Stomach (tissue), 9 donors: Measurements from ENCODE around the gene DMRTB1. TPM values are rescaled to one million over a fixed set of nuclear protein-coding genes. Genes with fewer than 3 reads are reported as not detected.

Experiments used
- DNase-seq, 2 donors: peaks; one replicate each; pipeline versions ENCODE4 v3.0.0 to v3.0.0-alpha.2; 2013 to 2019
- H3K27ac ChIP-seq, 5 donors: fragments of 200-600 bp in 4 of 5; sonication (generic) in 4 of 5; one replicate each; pipeline ENCODE4 v1.5.1; 2013 to 2019; ENCODE audit warnings: mild to moderate bottlenecking in 1 of 5, moderate library complexity in 1 of 5
- H3K27me3 ChIP-seq, 3 donors: fragments of 200-600 bp; sonication (generic); one replicate each; pipeline ENCODE4 v1.5.1; 2017 to 2019; ENCODE audit warnings: mixed run types in 1 of 3
- H3K36me3 ChIP-seq, 4 donors: fragments of 200-600 bp; sonication (generic); 1 replicate in 3 of 4; 2 replicates in 1 of 4; pipeline ENCODE4 v1.5.1; 2016 to 2019
- H3K4me1 ChIP-seq, 4 donors: fragments of 200-600 bp; sonication (generic); one replicate each; pipeline ENCODE4 v1.5.1; 2016 to 2019
- H3K4me3 ChIP-seq, 4 donors: fragments of 200-600 bp; sonication (generic) in 3 of 4; one replicate each; pipeline ENCODE4 v1.5.1; 2016 to 2019; ENCODE audit warnings: mild to moderate bottlenecking in 1 of 4
- H3K9me3 ChIP-seq, 4 donors: fragments of 200-600 bp; sonication (generic); one replicate each; pipeline ENCODE4 v1.5.1; 2016 to 2019
- CTCF ChIP-seq, 7 experiments: fragments of 450-650 bp in 4 of 7; fragments of 200-600 bp in 3 of 7; sonication (generic) in 3 of 7; IDR thresholded peaks; one replicate each; pipeline ENCODE4 v1.5.1; 2016 to 2019; ENCODE audit warnings: antibody characterized with exemption in 7 of 7, control low read depth in 2 of 7, mild to moderate bottlenecking in 1 of 7
- EP300 ChIP-seq: sonication (generic); formaldehyde crosslinking; IDR thresholded peaks from one replicate; pipeline ENCODE4 v1.6.1; 2017; ENCODE audit warnings: antibody characterized with exemption
- POLR2A ChIP-seq, 4 donors: fragments of 450-650 bp; IDR thresholded peaks; one replicate each; pipeline ENCODE4 v1.6.1; 2016; ENCODE audit warnings: antibody characterized with exemption in 4 of 4, control low read depth in 2 of 4, mild to moderate bottlenecking in 1 of 4, moderate library complexity in 1 of 4
- POLR2AphosphoS5 ChIP-seq, 3 donors: sonication (generic); formaldehyde crosslinking; IDR thresholded peaks; one replicate each; pipeline ENCODE4 v1.6.1; 2016; ENCODE audit warnings: antibody characterized with exemption in 3 of 3
- WGBS, 5 donors: extraction: QIAGEN DNeasy Blood & Tissue Kit in 3 of 5; methylation state at CpG; one replicate each; pipeline versions ENCODE4 v1.1.5 to v1.1.7; 2013 to 2018; 5-methylcytosine and 5-hydroxymethylcytosine counted together
- intact Hi-C: fragments of 100-400 bp; cut with DNase I; formaldehyde crosslinking; loops from one replicate; pipeline ENCODE4 v1.15.1; 2023; ENCODE audit warnings: low total_unique reads
- polyA plus RNA-seq, 3 donors: library from polyadenylated mRNA; stranded (reverse); fragments of 200-250 nt; gene quantifications; one replicate each; pipeline ENCODE4 v1.2.3, GENCODE V29; 2013
- total RNA-seq, 5 donors: library from RNA; depleted of rRNA; stranded (reverse); fragments of >200 nt; gene quantifications; one replicate each; pipeline versions ENCODE4 v1.1.0 to v1.2.3, GENCODE V29; 2014 to 2016
- donor health status: healthy with polysubstance abuse.
- donor health status: Bipolar disorder and iron deficiency.
- donor health status: healthy.

DMRTB1 gene
- total and polyA plus RNA-seq, 8 donors, result not detected

- no peak overlapping the region for H3K4me3 ChIP-seq
- WGBS, 5 donors, result 83 to 90% (median 88%) methylated on average over 8 to 13 of the region's 13 CpGs
- no peak overlapping the region for H3K27ac ChIP-seq
- peaks cover 0 to 23% (median 0%) of the 10 kb centered on the region in 4 donors for H3K4me1 ChIP-seq
- no peak for DNase-seq
- TF ChIP-seq EP300 (no peak), CTCF (IDR thresholded peaks at IDR 0.05) (no peak), POLR2AphosphoS5 (IDR thresholded peaks at IDR 0.05) (no peak), POLR2A (IDR thresholded peaks at IDR 0.05) (no peak)
- H3K27me3 ChIP-seq, result peaks cover 0 to 18% (median 9%) of the 10 kb centered on the region in 3 donors
- intact Hi-C loops, result no loop called here
- no peaks in the 10 kb centered on the region for H3K36me3 ChIP-seq
- H3K9me3 ChIP-seq, result no peaks in the 10 kb centered on the region
Observed at GRCh38 chr1:53505891-53506290, 46.7 kb downstream of the DMRTB1 start.

- WGBS, 5 donors, result 90 to 95% (median 93%) methylated on average over 13 to 25 of the region's 25 CpGs
Observed at GRCh38 chr1:53506355-53507050, 47.3 kb downstream of the DMRTB1 start.

GRCh38 chr1:53507116-53507820 lies 48.1 kb downstream of the DMRTB1 start:
- Histone ChIP-seq H3K27ac (no peak overlapping the region), H3K36me3 (no peaks in the 10 kb centered on the region), H3K9me3 (no peaks in the 10 kb centered on the region), H3K4me1 (peaks cover 0 to 32% (median 0%) of the 10 kb centered on the region in 4 donors), H3K4me3 (no peak overlapping the region), H3K27me3 (peaks cover 0 to 8% (median 0%) of the 10 kb centered on the region in 3 donors)
- no peak for DNase-seq
- intact Hi-C loops, result no loop called here
- TF ChIP-seq EP300 (no peak), POLR2A (IDR thresholded peaks at IDR 0.05) (no peak), CTCF (IDR thresholded peaks at IDR 0.05) (no peak), POLR2AphosphoS5 (IDR thresholded peaks at IDR 0.05) (no peak)
- 92 to 93% (median 92%) methylated on average over 9 to 13 of the region's 13 CpGs for WGBS, 5 donors

More at GRCh38 chr1:53506355-53507050, 47.3 kb downstream of the DMRTB1 start:
- intact Hi-C loops, result no loop called here
- Histone ChIP-seq H3K4me3 (no peak overlapping the region), H3K27me3 (peaks cover 0 to 12% (median 3%) of the 10 kb centered on the region in 3 donors), H3K27ac (no peak overlapping the region), H3K9me3 (no peaks in the 10 kb centered on the region), H3K36me3 (no peaks in the 10 kb centered on the region), H3K4me1 (peaks cover 0 to 26% (median 0%) of the 10 kb centered on the region in 4 donors)
- no peak for DNase-seq
- no peak for TF ChIP-seq POLR2A (IDR thresholded peaks at IDR 0.05)
- no peak for TF ChIP-seq POLR2AphosphoS5 (IDR thresholded peaks at IDR 0.05)
- TF ChIP-seq EP300, result no peak
- no peak for TF ChIP-seq CTCF (IDR thresholded peaks at IDR 0.05)

GRCh38 chr1:53508056-53508990 lies 49.1 kb downstream of the DMRTB1 start:
- H3K36me3 ChIP-seq, result no peaks in the 10 kb centered on the region
- intact Hi-C loops, result no loop called here
- H3K4me3 ChIP-seq, result no peak overlapping the region
- no peak for DNase-seq
- H3K9me3 ChIP-seq, result no peaks in the 10 kb centered on the region
- H3K27ac ChIP-seq, result no peak overlapping the region
- no peak for TF ChIP-seq POLR2A (IDR thresholded peaks at IDR 0.05)
- no peak for TF ChIP-seq CTCF (IDR thresholded peaks at IDR 0.05)
- TF ChIP-seq POLR2AphosphoS5 (IDR thresholded peaks at IDR 0.05), result no peak
- no peak for TF ChIP-seq EP300
- 84 to 95% (median 91%) methylated on average over 13 to 22 of the region's 22 CpGs for WGBS, 5 donors
- peaks cover 0 to 40% (median 0%) of the 10 kb centered on the region in 4 donors for H3K4me1 ChIP-seq
- H3K27me3 ChIP-seq, result peaks cover 0 to 4% (median 0%) of the 10 kb centered on the region in 3 donors
